ENCODE measurements around the gene COL17A1. TPM values are rescaled to one million over a fixed set of nuclear protein-coding genes. Genes with fewer than 3 reads are reported as not detected.
A peak's percentile ranks its signal among the peaks of the same experiment; 100 is the strongest.

COL17A1 gene
- total and polyA plus RNA-seq, 2 donors (not counting 1 experiment from before 2014, with no cell fraction given), result under 0.01 to 0.12 TPM

DNA sequence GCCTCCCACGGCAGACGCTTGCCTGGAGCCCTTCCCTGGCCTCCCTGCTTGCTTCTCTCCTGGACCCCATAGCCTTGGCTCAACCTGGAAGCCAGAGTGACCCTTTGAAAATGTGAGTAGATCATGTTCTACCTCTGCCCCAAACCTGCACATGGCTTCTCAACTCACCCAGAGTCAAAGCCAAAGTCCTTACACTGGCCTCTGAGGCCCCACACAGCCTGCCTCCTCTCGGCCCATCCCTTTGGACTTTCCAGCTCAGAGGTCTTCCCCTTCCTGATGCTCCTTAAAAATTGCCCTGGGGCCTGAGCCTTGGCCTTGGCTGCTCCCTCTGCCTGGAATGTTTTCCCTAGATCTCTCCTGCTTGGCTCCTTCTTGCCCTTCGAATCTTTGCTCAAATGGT lies 32.5 kb downstream of the COL17A1 start:
- Histone ChIP-seq H3K27ac (ENCODE audit: insufficient read depth, low read length) (no peak overlapping the region), H3K9ac (ENCODE audit: insufficient read depth, low read length) (no peak overlapping the region), H3K9me3 (ENCODE audit: control insufficient read depth, insufficient read depth, low read depth, low read length) (no peaks in the 10 kb centered on the region), H3K36me3 (ENCODE audit: control insufficient read depth, insufficient read depth, low read length) (no peaks in the 10 kb centered on the region), H2AFZ (ENCODE audit: low read length) (no peak overlapping the region), H3K79me2 (ENCODE audit: control insufficient read depth, insufficient read depth, low read length) (no peaks in the 10 kb centered on the region), H3K4me3 (replicated peaks in 1 of 4; ENCODE audit: control extremely low read depth in 1 of 4, insufficient read depth in 1 of 4, low read depth in 3 of 4, low read length in 4 of 4) (no peak overlapping the region), H3K4me2 (ENCODE audit: extremely low read depth, insufficient read depth, low read length) (no peak overlapping the region), H3K4me1 (ENCODE audit: control insufficient read depth, extremely low read depth, insufficient read depth, low read length) (peaks cover 7% of the 10 kb centered on the region), H4K20me1 (ENCODE audit: control insufficient read depth, extremely low read depth, insufficient read depth, low read length) (no peaks in the 10 kb centered on the region), H3K27me3 (ENCODE audit: control insufficient read depth, insufficient read depth, low read length) (no peaks in the 10 kb centered on the region)
- DNase-seq (ENCODE audit: low read depth in 2 of 2), result no peak
- TF ChIP-seq, protein P1, sequence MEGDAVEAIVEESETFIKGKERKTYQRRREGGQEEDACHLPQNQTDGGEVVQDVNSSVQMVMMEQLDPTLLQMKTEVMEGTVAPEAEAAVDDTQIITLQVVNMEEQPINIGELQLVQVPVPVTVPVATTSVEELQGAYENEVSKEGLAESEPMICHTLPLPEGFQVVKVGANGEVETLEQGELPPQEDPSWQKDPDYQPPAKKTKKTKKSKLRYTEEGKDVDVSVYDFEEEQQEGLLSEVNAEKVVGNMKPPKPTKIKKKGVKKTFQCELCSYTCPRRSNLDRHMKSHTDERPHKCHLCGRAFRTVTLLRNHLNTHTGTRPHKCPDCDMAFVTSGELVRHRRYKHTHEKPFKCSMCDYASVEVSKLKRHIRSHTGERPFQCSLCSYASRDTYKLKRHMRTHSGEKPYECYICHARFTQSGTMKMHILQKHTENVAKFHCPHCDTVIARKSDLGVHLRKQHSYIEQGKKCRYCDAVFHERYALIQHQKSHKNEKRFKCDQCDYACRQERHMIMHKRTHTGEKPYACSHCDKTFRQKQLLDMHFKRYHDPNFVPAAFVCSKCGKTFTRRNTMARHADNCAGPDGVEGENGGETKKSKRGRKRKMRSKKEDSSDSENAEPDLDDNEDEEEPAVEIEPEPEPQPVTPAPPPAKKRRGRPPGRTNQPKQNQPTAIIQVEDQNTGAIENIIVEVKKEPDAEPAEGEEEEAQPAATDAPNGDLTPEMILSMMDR (conservative IDR thresholded peaks at IDR 0.05 in 1 of 2, IDR thresholded peaks at IDR 0.05 in 1 of 2; ENCODE audit: low read depth in 1 of 2, low read length in 2 of 2), result no peak

DNA sequence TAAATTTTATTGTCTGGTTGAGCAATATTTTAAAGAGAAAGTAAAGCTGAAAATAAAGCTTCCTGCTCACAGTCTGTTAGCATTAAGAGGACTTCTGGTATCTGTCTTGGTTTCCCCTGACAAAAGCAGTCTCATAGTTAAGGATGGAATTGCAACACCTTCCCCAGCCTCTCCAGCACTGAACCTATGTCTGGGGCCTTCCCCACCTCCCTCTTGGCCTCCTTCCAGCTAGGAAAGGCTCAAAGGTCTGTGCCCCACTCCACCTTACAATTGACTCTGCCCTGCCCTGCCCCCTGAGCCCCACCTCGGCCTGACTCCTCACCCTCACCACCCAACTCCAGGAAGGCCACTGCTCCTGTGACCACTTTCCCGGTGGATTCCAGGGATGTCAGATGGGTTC lies 33.2 kb downstream of the COL17A1 start:
- no peaks in the 10 kb centered on the region for H3K9me3 ChIP-seq (ENCODE audit: control insufficient read depth, insufficient read depth, low read depth, low read length)
- no peak overlapping the region for H3K9ac ChIP-seq (ENCODE audit: insufficient read depth, low read length)
- H3K27me3 ChIP-seq (ENCODE audit: control insufficient read depth, insufficient read depth, low read length), result no peaks in the 10 kb centered on the region
- TF ChIP-seq EZH2 (IDR thresholded peaks at IDR 0.05; ENCODE audit: low read length, missing control alignments), result no peak
- TF ChIP-seq, protein P1 (conservative IDR thresholded peaks at IDR 0.05 in 1 of 2, IDR thresholded peaks at IDR 0.05 in 1 of 2; ENCODE audit: low read depth in 1 of 2, low read length in 2 of 2), result no peak
- no peaks in the 10 kb centered on the region for H3K36me3 ChIP-seq (ENCODE audit: control insufficient read depth, insufficient read depth, low read length)
- H3K4me3 ChIP-seq (replicated peaks in 1 of 4; ENCODE audit: control extremely low read depth in 1 of 4, insufficient read depth in 1 of 4, low read depth in 3 of 4, low read length in 4 of 4), result no peak overlapping the region
- no peak overlapping the region for H3K4me2 ChIP-seq (ENCODE audit: extremely low read depth, insufficient read depth, low read length)
- H4K20me1 ChIP-seq (ENCODE audit: control insufficient read depth, extremely low read depth, insufficient read depth, low read length), result no peaks in the 10 kb centered on the region
- H2AFZ ChIP-seq (ENCODE audit: low read length), result no peak overlapping the region
- peaks cover 7% of the 10 kb centered on the region for H3K4me1 ChIP-seq (ENCODE audit: control insufficient read depth, extremely low read depth, insufficient read depth, low read length)
- H3K27ac ChIP-seq (ENCODE audit: insufficient read depth, low read length), result no peak overlapping the region
- no peak for DNase-seq (ENCODE audit: low read depth in 2 of 2)
- H3K79me2 ChIP-seq (ENCODE audit: control insufficient read depth, insufficient read depth, low read length), result no peaks in the 10 kb centered on the region

DNA sequence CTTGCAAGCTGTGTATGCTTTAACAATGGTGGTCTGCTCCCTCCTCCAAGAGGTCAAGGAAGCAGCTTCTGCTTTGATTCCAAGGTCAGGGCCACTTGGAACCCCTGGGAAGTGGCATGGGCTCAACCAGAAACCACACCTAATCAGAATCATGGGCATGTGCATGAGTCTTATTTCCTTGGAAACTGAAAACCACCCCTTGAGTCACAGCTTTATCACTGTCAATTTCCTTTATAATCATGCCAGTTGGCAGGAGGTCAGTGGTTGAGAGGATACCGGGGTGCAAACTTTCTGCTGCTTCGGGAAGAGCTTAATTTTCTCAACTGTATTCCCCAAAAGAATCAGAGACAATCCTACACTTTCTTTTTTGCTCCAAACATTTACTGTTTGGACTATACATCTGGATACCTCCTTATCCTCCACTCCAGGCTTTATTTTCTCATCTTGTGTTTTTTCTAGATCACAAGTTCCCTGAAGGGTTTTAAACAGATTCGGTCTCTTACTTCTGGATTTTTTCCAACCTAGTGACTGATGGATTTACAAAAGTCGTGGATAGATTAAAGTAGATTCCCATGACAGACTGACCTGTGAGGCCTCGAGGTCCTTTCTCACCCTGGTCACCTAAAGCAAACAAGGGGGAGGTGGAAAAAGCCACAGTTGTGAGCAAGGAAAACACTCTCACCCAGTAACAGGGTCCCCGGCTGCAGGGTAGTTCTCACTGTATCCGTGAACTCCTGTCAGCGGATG lies 36.0 kb downstream of the COL17A1 start:
- no peak overlapping the region for H3K27ac ChIP-seq (ENCODE audit: insufficient read depth, low read length)
- TF ChIP-seq EZH2 (IDR thresholded peaks at IDR 0.05; ENCODE audit: low read length, missing control alignments), result no peak
- TF ChIP-seq, protein P1 (conservative IDR thresholded peaks at IDR 0.05 in 1 of 2, IDR thresholded peaks at IDR 0.05 in 1 of 2; ENCODE audit: low read depth in 1 of 2, low read length in 2 of 2), result no peak
- H3K79me2 ChIP-seq (ENCODE audit: control insufficient read depth, insufficient read depth, low read length), result no peaks in the 10 kb centered on the region
- no peak overlapping the region for H2AFZ ChIP-seq (ENCODE audit: low read length)
- no peak overlapping the region for H3K9ac ChIP-seq (ENCODE audit: insufficient read depth, low read length)
- H4K20me1 ChIP-seq (ENCODE audit: control insufficient read depth, extremely low read depth, insufficient read depth, low read length), result no peaks in the 10 kb centered on the region
- no peak overlapping the region for H3K4me3 ChIP-seq (replicated peaks in 1 of 4; ENCODE audit: control extremely low read depth in 1 of 4, insufficient read depth in 1 of 4, low read depth in 3 of 4, low read length in 4 of 4)
- peaks cover 7% of the 10 kb centered on the region for H3K4me1 ChIP-seq (ENCODE audit: control insufficient read depth, extremely low read depth, insufficient read depth, low read length)
- peak; percentile 54 to 75 for DNase-seq (ENCODE audit: low read depth in 2 of 2)
- no peaks in the 10 kb centered on the region for H3K36me3 ChIP-seq (ENCODE audit: control insufficient read depth, insufficient read depth, low read length)
- H3K4me2 ChIP-seq (ENCODE audit: extremely low read depth, insufficient read depth, low read length), result peak overlapping the region; percentile 54
- H3K9me3 ChIP-seq (ENCODE audit: control insufficient read depth, insufficient read depth, low read depth, low read length), result no peaks in the 10 kb centered on the region
- no peaks in the 10 kb centered on the region for H3K27me3 ChIP-seq (ENCODE audit: control insufficient read depth, insufficient read depth, low read length)

Data from fibroblast of lung (primary cell).